Ishikawa (cell line): ENCODE data around the gene SLFN5.

Source experiments
- CEBPB ChIP-seq: IDR thresholded peaks from 2 replicates; pipeline ENCODE4 v1.6.1; 2012
- CREB1 ChIP-seq: IDR thresholded peaks from 2 replicates; pipeline ENCODE4 v1.6.1; 2012; ENCODE audit warnings: low read depth
- EGR1 ChIP-seq: IDR thresholded peaks from 2 replicates; pipeline ENCODE4 v1.6.1; 2012
- EP300 ChIP-seq: IDR thresholded peaks from 2 replicates; pipeline ENCODE4 v1.6.1; 2012; ENCODE audit warnings: borderline replicate concordance
- FOXM1 ChIP-seq: IDR thresholded peaks from 2 replicates; pipeline ENCODE4 v1.6.1; 2012; ENCODE audit warnings: low read depth, borderline replicate concordance
- MAX ChIP-seq: IDR thresholded peaks from 2 replicates; pipeline ENCODE4 v1.6.1; 2012
- NFIC ChIP-seq: IDR thresholded peaks from 2 replicates; pipeline ENCODE4 v1.6.1; 2012
- RAD21 ChIP-seq: IDR thresholded peaks from 2 replicates; pipeline ENCODE4 v1.6.1; 2012; ENCODE audit warnings: low read depth
- REST ChIP-seq: IDR thresholded peaks from 2 replicates; pipeline ENCODE4 v1.6.1; 2012; ENCODE audit warnings: low read depth, mild to moderate bottlenecking
- TAF1 ChIP-seq: IDR thresholded peaks from 2 replicates; pipeline ENCODE4 v1.6.1; 2012; ENCODE audit warnings: low read depth, mild to moderate bottlenecking
- TCF12 ChIP-seq: IDR thresholded peaks from 2 replicates; pipeline ENCODE4 v1.6.1; 2012; ENCODE audit warnings: low read depth
- TEAD4 ChIP-seq: IDR thresholded peaks from 2 replicates; pipeline ENCODE4 v1.6.1; 2012
- USF1 ChIP-seq: IDR thresholded peaks from 2 replicates; pipeline ENCODE4 v1.6.1; 2012
- YY1 ChIP-seq: IDR thresholded peaks from 2 replicates; pipeline ENCODE4 v1.6.1; 2012; ENCODE audit warnings: low read depth
- ZBTB7A ChIP-seq: IDR thresholded peaks from 2 replicates; pipeline ENCODE4 v1.6.1; 2012; ENCODE audit warnings: low read depth

Gene SLFN5

GRCh38 chr17:35298639-35299038 is 55.8 kb downstream of the SLFN5 start:
- TF ChIP-seq NFIC (no peak), REST (no peak), CEBPB (no peak), TEAD4 (no peak), CREB1 (no peak), EP300 (no peak), ZBTB7A (no peak)

- TF ChIP-seq TEAD4 = no peak
- no peak for TF ChIP-seq ZBTB7A
- TF ChIP-seq CREB1 = no peak
- TF ChIP-seq YY1 = no peak
- TF ChIP-seq NFIC = no peak
- no peak for TF ChIP-seq TAF1
- no peak for TF ChIP-seq MAX
- TF ChIP-seq EP300 = no peak
- no peak for TF ChIP-seq EGR1
- TF ChIP-seq FOXM1 = no peak
- no peak for TF ChIP-seq CEBPB
- no peak for TF ChIP-seq USF1
- no peak for TF ChIP-seq TCF12
- TF ChIP-seq REST = no peak
- TF ChIP-seq RAD21 = no peak
These were observed 56.3 kb downstream of the SLFN5 start for GRCh38 chr17:35299135-35299534.

- TF ChIP-seq ZBTB7A = no peak
- TF ChIP-seq CREB1 = no peak
- no peak for TF ChIP-seq NFIC
- no peak for TF ChIP-seq USF1
- TF ChIP-seq TEAD4 = no peak
- no peak for TF ChIP-seq TCF12
- no peak for TF ChIP-seq MAX
- no peak for TF ChIP-seq RAD21
- no peak for TF ChIP-seq REST
- TF ChIP-seq TAF1 = no peak
- no peak for TF ChIP-seq EP300
- no peak for TF ChIP-seq YY1
- TF ChIP-seq FOXM1 = no peak
These were observed 69.5 kb downstream of the SLFN5 start for GRCh38 chr17:35312346-35312745.

- peak; percentile 82 for TF ChIP-seq RAD21
- no peak for TF ChIP-seq ZBTB7A
These were observed 70.2 kb downstream of the SLFN5 start for GRCh38 chr17:35312790-35313711.
